ENCODE results near the gene DAZAP1.
"Not testable (repeated sequence)": the region's sequence is repeated elsewhere in the genome, so short reads cannot be mapped to it uniquely, and the experiment has no call there.

The DAZAP1 gene

GRCh38 chr19:1474765-1475351 lies 67.5 kb downstream of the DAZAP1 start:
- no peak for DNase-seq

DNA sequence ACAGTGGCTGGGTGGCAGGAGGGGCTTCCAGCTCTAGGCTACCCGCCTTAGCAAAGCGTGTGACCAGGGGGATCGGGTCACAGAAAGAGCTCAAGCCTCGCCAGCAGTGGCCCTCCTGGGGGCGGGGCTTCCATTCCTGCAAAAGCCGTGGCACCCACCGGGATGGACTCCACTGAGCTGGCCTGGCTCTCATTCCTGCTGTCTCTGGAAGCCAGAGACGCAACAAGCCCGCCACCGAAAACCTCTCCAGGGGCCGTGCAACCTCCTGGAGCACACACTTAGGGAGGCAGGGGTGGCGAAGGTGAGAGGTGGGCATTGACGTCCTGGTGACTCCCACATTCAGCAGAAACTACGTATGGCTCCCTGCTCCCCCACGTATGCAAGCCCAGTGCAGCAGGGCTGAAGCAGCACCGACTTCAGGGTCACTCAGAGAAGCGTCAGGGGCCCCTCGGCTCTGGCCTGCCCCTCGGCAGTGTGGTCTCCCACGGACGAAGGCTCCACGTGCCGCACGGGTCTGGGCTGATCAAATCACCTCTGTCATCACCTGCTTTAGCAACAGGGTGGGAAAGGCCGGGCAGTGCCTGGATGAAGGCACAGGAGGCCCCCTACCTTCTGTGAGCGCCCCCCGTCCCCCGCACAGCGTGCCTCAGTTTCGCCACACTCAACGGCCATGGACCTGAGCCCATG lies 68.5 kb downstream of the DAZAP1 start:
- DNase-seq, result no peak

DNA sequence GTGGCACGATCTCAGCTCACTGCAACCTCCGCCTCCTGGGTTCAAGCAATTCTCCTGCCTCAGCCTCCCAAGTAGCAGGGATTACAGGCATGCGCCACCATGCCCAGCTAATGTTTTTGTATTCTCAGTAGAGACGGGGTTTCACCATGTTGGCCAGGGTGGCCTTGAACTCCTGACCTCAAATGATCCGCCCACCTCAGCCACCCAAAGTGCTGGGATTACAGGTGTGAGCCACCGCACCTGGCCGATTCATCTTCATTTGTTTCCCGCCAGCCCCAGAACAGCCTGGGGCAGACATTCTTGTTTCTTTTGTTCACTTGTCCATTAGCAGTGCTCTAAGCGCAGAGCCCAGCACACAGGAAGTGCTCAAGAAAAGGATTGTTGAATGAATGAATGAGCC lies 69.7 kb downstream of the DAZAP1 start:
- DNase-seq, result not testable (repeated sequence)

DNA sequence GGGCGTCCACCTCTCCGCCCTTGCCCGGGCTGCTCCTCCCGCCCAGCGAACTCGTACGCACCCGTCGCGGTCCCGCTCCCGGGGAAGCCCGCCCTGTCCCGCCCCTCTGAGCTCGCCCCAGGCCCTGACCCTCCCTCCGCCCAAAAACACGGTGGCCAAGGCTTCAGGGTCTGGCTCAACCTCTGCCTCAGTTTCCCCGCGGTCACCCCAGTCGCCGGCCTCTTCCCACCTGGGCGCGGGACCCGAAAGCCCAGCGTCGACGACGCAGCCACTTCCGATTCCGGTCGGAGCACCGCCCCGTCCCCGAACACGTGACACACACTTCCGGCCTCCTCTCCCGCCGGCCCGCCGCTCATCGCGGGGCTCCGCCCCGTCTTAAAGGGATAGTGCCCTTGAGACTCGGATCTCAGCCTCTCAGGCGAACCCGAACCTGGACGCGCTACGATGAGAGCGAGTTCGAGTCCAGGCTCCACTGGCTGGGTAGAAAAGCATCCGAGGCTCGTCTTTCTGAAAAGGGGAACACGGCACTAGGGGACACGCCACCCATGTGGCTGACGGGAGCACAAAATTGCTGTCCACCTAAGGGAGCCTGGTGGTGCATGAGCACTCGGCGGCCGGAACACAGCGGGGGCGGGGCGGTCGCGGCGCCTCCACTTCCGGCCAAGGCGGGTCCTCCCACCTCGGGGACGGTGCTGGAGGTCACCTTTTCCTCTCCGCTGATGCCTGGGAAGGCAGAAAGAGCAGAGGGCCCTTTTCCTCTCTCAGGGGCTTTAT lies 71.7 kb downstream of the DAZAP1 start, which contains the start of gene C19orf25:
Gene C19orf25 (minus strand): TSS at position 282 of the 774 bp plus-strand sequence. CDS start 312 bp downstream, outside the sequence.
- peak; percentile 91 to 93 for DNase-seq

DNA sequence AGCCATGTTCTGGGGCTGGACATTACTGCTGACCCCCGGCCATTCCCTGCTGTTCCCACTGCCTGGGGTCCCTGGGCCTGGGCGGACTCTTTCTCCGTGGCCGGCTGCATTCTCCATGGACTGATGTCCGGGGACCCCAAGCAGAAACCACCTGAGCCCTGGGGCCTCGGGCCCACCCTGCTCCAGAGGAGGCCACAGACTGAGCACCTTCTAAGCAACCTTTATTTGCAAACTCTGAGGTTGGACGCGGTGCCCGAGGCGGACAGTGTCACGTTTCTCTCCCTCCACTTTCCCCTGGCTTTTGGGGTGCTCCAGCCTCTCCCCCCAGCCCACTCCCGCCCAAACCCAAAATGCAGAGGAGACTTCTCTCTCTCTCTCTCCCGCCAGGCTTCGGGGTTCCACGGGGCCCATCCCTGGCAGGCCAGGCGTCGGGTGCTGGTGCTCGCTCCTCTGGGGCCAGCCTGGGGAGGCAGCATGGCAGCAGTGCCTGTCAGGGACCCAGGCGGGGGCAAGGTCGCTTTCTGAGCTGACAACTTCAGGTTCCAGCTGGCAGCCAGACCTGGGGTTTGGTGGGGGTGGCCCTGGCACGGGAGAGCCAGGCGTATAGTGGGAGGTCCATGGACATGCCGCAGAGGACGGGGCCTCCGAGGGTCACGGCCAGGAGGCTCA lies 74.0 kb downstream of the DAZAP1 start:
- DNase-seq, result no peak

DNA sequence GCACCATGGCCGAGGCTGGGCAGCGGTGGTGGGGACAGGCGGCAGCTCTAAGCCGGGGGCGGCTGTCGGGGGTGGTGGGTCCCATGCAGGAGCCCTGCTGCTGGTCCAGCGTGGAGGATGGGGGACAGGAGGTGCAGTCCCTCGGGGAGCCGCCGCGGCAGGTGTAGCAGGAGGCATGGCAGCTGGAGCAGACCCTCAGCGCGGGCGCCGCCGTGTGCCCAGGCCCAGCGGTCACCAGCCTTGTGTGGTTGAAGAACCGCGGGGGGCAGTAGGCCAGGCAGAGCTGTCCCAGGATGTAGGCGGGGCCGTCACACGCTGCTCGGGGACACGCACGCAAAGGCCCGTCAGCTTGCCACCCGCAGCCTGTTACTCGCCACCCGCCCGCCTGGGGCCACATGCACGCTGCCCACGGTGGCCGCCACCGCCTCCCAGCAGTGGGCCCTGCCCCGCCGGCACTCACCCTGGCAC lies 74.5 kb downstream of the DAZAP1 start:
- DNase-seq, result no peak

GRCh38 chr19:1482361-1483130 lies 75.2 kb downstream of the DAZAP1 start:
- DNase-seq, result no peak

GRCh38 chr19:1483131-1483978 lies 76.0 kb downstream of the DAZAP1 start:
- DNase-seq, result no peak

- DNase-seq, result no peak
Observed at GRCh38 chr19:1483979-1484428, 76.6 kb downstream of the DAZAP1 start.
